Measurements from ENCODE around the gene RFWD3.

- TF ChIP-seq ZBTB1 (tag by site-specific recombination; IDR thresholded peaks at IDR 0.05) (no peak), TCF7L2 (IDR thresholded peaks at IDR 0.05; ENCODE audit: borderline replicate concordance, low read depth, low read length) (no peak), ZNF549 (tag by site-specific recombination; IDR thresholded peaks at IDR 0.05) (no peak), CTCF (tag by site-specific recombination; IDR thresholded peaks at IDR 0.05) (peak; percentile 45), ZNF621 (tag by site-specific recombination; IDR thresholded peaks at IDR 0.05) (no peak), ZSCAN18 (tag by site-specific recombination; IDR thresholded peaks at IDR 0.05) (no peak), ZNF146 (tag by site-specific recombination; IDR thresholded peaks at IDR 0.05) (no peak), ZNF792 (tag by site-specific recombination; IDR thresholded peaks at IDR 0.05) (no peak; the same call in 1 of the 2 replicates)
- TF ChIP-seq, protein P1, sequence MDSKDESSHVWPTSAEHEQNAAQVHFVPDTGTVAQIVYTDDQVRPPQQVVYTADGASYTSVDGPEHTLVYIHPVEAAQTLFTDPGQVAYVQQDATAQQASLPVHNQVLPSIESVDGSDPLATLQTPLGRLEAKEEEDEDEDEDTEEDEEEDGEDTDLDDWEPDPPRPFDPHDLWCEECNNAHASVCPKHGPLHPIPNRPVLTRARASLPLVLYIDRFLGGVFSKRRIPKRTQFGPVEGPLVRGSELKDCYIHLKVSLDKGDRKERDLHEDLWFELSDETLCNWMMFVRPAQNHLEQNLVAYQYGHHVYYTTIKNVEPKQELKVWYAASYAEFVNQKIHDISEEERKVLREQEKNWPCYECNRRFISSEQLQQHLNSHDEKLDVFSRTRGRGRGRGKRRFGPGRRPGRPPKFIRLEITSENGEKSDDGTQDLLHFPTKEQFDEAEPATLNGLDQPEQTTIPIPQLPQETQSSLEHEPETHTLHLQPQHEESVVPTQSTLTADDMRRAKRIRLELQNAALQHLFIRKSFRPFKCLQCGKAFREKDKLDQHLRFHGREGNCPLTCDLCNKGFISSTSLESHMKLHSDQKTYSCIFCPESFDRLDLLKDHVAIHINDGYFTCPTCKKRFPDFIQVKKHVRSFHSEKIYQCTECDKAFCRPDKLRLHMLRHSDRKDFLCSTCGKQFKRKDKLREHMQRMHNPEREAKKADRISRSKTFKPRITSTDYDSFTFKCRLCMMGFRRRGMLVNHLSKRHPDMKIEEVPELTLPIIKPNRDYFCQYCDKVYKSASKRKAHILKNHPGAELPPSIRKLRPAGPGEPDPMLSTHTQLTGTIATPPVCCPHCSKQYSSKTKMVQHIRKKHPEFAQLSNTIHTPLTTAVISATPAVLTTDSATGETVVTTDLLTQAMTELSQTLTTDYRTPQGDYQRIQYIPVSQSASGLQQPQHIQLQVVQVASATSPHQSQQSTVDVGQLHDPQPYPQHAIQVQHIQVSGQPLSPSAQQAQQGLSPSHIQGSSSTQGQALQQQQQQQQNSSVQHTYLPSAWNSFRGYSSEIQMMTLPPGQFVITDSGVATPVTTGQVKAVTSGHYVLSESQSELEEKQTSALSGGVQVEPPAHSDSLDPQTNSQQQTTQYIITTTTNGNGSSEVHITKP (tag by site-specific recombination; IDR thresholded peaks at IDR 0.05) = no peak
Observed at GRCh38 chr16:74606521-74607309, 60.0 kb downstream of the RFWD3 start, which contains the start of gene GLG1.

Measured in HEK293 (cell line).